HL-60/S4 treated with phorbol 12-myristate 13-acetate at 8.2 ng/mL for 4 days and 3 days (cell line): ENCODE results near the gene CDK5.
"Not testable (repeated sequence)": the region's sequence is repeated elsewhere in the genome, so short reads cannot be mapped to it uniquely, and the experiment has no call there.

Experiments used
- in situ Hi-C: fragments of 300-500 bp; cut with MboI; formaldehyde crosslinking; loops from 2 replicates; pipeline ENCODE4 v1.15.0; 2022; ENCODE audit warnings: low sequenced_read_pairs

The CDK5 gene

DNA sequence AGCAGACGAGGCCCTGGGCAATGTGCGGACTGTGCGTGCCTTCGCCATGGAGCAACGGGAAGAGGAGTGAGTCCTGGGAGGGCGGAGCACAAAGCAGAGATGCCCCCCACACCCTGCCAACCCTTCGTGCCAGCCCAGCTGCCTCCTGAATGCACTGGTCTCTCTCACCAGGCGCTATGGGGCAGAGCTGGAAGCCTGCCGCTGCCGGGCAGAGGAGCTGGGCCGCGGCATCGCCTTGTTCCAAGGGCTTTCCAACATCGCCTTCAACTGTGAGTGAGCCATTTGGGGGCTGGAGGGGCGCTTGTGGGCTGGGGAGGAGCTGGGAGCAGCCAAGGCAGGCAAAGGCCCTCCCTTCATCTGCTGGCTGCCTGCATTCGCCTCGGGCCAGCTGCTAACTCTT is 21.8 kb downstream of the CDK5 start:
- in situ Hi-C loops: no loop called here

DNA sequence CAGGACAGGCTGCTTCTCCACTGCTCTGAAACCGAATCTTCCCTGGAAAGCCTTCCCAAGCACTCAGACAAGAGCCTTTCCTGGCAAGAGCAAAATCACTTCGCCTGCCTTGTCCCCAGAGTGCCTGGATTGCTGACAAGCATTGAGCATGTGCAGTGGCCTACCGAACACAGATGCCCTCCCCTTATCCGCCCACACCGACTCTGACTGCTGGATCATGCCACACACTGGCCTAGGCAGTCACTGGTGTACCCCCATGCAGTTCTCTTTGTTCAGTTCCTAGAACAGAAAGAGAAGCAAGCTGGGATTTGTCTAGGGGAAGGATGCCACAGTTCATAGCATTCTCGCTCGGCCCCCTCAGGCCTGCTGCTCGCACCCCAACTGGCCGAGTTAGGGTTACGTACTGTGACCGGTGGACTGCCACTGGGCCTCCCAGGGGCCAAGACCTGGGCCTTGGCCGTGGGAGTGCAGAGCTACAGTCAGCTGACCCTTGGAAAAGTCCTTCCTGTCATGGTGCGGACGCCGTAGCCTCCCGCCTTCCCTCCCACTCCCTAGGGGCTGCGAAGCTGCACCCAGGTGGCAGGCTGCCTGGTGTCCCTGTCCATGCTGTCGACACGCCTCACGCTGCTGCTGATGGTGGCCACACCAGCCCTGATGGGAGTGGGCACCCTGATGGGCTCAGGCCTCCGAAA is 22.5 kb downstream of the CDK5 start:
- in situ Hi-C loops: no loop called here

DNA sequence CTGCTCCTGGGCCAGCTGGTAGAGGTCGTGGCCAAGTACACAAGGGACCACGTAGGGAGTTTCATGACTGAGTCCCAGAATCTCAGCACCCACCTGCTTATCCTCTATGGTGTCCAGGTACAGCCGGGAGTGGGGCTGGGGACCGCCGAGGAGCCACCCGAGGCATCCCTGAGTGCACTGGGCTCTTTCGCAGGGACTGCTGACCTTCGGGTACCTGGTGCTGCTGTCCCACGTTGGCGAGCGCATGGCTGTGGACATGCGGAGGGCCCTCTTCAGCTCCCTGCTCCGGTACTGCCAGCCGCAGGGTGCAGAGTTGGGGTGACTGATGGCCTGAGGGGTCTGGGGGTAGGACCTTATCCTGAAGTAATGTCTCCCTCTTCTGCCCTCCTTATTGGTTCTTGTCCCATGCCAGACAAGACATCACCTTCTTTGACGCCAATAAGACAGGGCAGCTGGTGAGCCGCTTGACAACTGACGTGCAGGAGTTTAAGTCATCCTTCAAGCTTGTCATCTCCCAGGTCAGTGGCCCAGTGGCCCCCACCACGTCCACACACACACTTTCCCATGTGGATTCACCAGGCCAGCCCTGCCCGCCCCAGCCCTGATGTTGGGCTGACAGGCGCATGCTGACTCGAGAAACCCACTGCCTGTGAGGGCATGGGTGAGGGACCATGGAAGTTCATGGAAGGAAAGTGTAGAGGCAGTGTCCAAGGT is 23.2 kb downstream of the CDK5 start:
- in situ Hi-C loops: no loop called here

DNA sequence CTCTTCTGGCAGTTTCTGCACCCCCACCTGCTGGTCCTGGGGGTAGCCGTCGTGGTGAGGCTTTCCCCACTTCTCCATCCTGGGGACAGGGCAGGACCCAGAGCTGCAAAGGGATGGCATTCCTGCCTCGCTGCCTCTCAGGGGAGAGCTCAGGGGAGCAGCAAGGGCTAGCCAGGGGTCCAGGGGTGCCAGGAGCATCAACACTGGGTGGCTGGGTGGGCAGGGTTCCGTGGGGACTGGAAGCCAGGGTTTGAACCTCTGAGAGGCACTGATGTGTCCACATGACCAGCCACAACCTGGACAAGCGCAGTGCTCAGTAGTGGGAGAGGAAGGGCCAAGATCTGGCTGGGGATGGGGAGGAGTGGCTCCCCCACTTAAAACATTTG is 23.8 kb downstream of the CDK5 start:
- in situ Hi-C loops: no loop called here

DNA sequence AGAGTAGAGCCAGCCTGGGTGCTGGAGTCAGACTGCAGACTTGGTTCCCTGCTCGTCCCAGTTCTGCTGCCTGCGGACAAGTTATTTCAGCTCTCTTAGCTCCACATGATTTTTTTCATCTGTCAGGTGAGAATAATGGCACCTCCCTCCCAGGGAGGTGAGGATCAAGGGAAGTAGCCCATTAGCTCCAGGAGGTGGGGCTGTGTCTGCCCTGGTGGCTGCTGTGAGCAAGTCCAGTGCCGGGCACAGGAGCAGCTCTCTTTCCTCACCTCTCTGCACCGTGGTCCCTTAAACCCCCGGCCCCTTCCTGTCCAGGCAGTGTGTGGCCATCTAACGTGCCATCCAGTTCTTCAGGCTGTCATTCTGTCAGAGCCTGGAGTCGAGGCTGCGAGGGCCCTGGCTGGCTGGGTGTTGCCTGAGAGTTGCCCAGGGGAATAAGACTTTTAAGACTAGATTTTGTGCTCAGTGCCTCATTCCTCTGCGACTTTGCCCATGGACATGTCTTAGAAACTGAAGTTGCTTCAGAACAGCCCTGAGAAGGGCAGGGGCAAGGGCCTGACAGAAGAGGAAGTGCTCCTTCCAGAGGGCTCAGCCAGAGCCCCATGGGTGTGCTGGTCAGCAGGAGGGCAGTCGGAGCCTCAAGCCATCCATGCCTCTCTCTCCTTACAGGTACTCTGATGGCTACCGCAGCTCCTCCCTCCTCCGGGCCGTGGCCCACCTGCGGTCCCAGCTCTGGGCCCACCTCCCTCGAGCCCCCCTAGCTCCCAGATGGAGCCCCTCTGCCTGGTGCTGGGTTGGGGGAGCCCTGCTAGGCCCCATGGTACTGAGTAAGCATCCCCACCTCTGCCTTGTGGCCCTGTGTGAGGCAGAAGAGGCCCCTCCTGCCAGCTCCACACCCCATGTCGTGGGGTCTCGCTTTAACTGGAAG is 24.5 kb downstream of the CDK5 start:
- in situ Hi-C loops: no loop called here

- in situ Hi-C loops: no loop called here
These were observed 26.7 kb downstream of the CDK5 start for GRCh38 chr7:151031011-151031410.

GRCh38 chr7:151028948-151029501 is 28.7 kb downstream of the CDK5 start:
- in situ Hi-C loops: no loop called here

- in situ Hi-C loops: no loop called here
These were observed 29.4 kb downstream of the CDK5 start, which contains the start of gene ABCB8 for GRCh38 chr7:151028131-151028947. ABCB8 (plus strand) TSS chr7:151028450; CDS start chr7:151028516, 66 bp downstream.

DNA sequence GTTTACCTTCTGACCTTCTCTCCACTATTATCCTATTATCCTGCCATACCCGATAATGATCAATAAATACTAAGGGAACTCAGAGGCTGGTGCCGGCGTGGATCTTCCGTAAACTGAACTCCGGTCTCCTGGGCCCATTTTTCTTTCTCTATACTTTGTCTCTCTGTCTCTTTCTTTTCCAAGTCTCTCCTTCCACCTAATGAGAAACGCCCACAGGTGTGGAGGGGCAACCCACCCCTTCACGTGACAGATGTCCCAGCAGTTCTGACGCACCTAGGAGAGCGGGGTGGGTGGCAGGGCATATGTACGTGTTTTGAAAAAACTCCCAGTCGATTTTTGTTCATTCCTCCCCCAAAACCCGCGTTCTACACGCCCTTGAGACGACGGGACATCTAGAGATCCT is 30.0 kb downstream of the CDK5 start:
- in situ Hi-C loops: not testable (repeated sequence)

GRCh38 chr7:151026771-151027727 is 30.6 kb downstream of the CDK5 start:
- in situ Hi-C loops: not testable (repeated sequence)

- in situ Hi-C loops: no loop called here
These were observed 31.6 kb downstream of the CDK5 start for GRCh38 chr7:151025924-151026671.

GRCh38 chr7:151024435-151025056 is 33.2 kb downstream of the CDK5 start, which contains the start of gene ATG9B:
ATG9B (minus strand) TSS chr7:151024494; CDS start chr7:151024423, 71 bp downstream.
- in situ Hi-C loops: no loop called here

- in situ Hi-C loops: no loop called here
These were observed 34.5 kb downstream of the CDK5 start for GRCh38 chr7:151023232-151023631.

- in situ Hi-C loops: no loop called here
These were observed 37.5 kb downstream of the CDK5 start for GRCh38 chr7:151020231-151020630.

DNA sequence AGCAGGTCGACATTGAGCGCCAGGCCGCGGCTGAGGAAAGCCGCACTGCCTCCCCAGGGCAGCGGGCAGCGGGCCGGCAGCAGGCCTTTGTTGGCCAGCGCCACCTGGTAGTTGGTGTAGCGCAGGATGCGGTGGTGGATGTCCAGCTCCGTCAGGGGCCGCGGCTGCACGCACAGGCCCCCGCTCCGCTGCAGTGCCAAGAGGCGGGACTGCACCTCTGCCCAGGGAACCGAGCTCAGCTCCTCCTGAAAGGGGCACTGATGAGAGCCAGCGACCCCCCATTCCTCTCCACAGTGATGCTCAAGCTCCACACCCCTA is 38.6 kb downstream of the CDK5 start:
- in situ Hi-C loops: no loop called here

- in situ Hi-C loops: no loop called here
These were observed 39.1 kb downstream of the CDK5 start for GRCh38 chr7:151018421-151019129.

DNA sequence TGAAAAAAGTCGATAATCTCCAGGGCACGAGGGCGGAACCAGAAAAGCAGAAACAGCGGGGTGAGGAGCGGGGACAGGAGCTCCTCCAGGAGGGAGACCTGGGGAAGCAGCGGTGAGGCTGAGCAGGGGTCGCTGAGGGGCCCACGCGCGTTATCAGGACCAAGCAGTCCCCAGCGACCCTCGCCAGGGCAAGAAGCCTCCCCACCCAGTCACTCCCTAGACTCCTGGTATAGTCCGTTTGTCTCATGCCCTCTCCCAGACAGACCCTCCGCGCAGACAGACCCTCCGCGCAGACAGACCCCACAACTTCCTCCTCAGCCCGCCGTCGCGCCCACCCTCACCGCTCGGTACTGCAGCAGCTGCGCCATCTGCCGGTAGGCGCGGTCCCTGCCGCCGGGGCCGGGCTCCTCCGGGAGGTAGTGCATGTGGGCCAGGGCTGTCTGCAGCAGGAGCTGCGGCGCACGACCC is 39.7 kb downstream of the CDK5 start:
- in situ Hi-C loops: no loop called here
